GM12801 (cell line): Measurements from ENCODE around the gene SELENOM.

Experiments
- TF ChIP-seq, protein P1 (sequence below): IDR thresholded peaks from one replicate; pipeline ENCODE4 v1.5.1; 2011; ENCODE audit warnings: control low read depth; ENCODE audit not compliant: insufficient read length; ENCODE audit errors: extremely low read depth

The SELENOM gene

DNA sequence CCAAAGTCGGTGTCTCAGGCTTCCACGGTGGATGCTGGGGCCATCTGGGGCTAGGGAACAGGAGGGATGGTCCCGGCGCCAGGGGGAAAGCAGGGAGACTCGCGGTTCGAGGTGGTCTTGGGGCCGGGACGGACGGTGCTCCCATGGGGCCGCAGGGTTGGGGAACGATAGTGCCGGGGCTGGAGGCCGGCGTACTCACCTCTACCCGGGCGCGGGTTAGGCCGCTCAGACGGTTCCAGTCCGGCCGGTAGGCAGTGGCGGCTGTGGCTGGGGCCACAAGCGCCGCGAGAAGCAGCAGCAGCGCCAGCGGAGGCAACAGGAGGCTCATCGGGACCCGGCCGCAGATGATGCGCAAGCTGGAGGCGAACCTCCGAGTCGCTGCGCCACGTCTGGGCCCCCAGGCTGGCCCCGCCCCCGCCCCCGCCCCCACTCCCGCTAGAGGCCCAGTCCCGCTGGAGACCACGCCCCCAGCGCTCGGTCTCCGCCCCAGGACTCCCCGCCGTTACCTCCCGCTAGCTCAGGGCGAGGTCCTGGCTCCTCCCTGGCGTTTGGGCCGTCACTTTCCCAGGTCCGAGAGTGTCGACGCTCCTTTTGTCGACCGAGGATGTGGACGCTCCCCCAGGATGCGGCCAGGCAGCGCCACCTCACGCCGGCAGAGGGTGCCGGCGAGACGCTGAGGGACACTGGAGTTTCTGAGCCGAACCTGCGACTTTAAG, at the start of gene SELENOM:
SELENOM (minus strand) TSS at position 391 of the 716 bp plus-strand sequence; CDS start at position 328, 63 bp downstream.
- TF ChIP-seq, protein P1, sequence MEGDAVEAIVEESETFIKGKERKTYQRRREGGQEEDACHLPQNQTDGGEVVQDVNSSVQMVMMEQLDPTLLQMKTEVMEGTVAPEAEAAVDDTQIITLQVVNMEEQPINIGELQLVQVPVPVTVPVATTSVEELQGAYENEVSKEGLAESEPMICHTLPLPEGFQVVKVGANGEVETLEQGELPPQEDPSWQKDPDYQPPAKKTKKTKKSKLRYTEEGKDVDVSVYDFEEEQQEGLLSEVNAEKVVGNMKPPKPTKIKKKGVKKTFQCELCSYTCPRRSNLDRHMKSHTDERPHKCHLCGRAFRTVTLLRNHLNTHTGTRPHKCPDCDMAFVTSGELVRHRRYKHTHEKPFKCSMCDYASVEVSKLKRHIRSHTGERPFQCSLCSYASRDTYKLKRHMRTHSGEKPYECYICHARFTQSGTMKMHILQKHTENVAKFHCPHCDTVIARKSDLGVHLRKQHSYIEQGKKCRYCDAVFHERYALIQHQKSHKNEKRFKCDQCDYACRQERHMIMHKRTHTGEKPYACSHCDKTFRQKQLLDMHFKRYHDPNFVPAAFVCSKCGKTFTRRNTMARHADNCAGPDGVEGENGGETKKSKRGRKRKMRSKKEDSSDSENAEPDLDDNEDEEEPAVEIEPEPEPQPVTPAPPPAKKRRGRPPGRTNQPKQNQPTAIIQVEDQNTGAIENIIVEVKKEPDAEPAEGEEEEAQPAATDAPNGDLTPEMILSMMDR = no peak

DNA sequence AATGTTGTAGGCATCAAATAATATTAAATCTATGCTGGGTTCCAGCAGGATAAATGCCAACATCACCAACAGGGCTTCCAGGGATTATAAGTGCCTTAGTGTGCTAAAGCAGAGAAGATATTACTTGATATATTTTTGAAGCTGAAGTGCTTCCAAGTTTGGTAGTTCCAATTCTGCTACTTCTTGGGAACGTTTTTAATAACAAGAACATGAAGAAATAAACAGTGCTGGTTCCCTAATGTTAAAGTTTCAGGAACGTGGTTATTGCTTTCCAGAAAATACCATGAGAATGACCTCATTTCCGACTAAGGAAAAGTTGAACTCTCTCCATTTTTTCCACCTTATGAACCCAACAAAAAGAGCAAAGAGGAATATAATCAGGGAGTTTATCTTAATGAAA, 48.1 kb upstream of the SELENOM start:
- TF ChIP-seq, protein P1 = no peak

GRCh38 chr22:31154975-31155374, 47.6 kb upstream of the SELENOM start:
- TF ChIP-seq, protein P1 = no peak

- TF ChIP-seq, protein P1 = no peak
Measured at GRCh38 chr22:31153357-31153756, 46.0 kb upstream of the SELENOM start.

DNA sequence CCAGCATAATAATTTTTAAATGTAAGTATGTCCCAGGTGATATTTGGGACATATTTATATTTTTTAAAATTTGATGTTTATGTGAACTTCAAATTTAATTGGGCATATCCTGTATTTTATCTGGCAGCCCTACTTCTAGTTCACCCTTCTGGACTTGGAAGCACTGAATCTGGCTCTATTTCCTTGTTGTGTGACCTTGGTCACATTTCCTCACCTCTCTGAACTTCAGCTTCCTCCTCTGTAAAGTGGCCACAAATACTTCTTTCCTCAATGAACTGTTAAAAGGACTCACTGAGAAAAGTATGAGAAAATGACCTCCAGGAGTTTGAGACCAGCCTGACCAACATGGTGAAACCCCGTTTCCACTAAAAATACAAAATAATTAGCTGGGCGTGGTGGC, 44.5 kb upstream of the SELENOM start:
- TF ChIP-seq, protein P1 = no peak

DNA sequence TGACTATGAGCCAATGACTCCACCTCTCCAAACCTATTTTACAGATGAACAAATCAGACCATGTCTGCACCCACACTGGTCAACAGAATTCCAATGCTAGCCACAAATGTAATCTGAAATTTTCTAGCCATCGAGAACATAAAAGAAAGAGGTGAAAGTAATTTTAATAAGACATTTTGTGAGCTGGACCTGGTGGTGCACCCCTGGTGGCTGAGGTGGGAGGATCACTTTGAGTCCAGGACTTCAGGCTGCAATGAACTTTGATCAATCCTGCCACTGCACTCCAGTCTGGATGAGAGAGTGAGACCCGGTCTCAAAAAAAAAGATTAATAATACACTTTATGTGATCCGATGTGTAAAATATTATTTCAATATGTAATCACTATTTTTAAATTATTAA, 43.2 kb upstream of the SELENOM start:
- TF ChIP-seq, protein P1 = no peak

DNA sequence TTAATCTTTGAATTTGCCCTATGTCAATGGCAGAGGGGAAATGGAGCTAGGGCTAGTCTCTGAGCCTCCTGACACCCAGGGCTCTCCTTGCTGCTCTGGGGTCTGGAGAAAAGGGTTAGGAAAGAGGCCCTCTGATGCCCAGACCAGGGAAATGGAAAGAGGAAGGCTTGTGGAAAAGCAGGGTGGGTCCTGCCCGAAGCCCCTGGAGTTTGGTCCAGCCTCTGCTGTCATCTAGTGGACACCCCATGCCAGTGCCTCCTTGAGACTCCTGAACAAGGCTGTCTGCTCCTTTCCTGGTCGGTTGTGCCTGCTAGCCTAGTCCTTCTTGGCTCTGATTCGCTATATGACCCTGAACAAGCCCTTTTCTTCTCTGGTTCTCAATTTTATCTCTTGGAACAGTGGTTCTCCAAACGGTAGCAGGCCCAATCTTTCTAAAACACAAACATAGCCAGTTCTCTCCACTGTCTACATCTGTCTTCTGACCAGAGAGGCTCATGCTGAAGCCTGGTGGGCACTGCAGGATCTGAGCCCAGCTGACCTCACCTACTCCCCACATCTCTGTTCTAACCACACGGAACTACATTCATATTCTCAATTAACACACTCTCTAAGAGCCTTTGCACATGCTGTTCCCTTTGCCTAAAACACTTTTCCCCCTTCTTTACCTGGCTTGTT, 41.7 kb upstream of the SELENOM start:
- TF ChIP-seq, protein P1 = no peak
